WTC11 (cell line): Measurements from ENCODE around the gene SLC35F1. TPM values are rescaled to one million over a fixed set of nuclear protein-coding genes. Genes with fewer than 3 reads are reported as not detected.

Source experiments
- ATAC-seq: fragments of 200-7000 bp; cut with Tn5 transposase; 2 replicates; pipeline ENCODE4 v1.10.0; 2021; ENCODE audit warnings: mild to moderate bottlenecking, moderate library complexity
- CTCF ChIA-PET: fragments of 300-600 bp; sonication (Branson Sonifier 250); formaldehyde crosslinking; loops from one replicate; lab custom pipeline; 2021; ENCODE audit warnings: antibody characterized with exemption; lab: Charles Lee
- POLR2A ChIA-PET: fragments of 350-600 bp; sonication (Branson Sonifier 250); formaldehyde crosslinking; loops from one replicate; lab custom pipeline; 2021; ENCODE audit warnings: antibody characterized with exemption; lab: Charles Lee
- DNase-seq: peaks from one replicate; pipeline ENCODE4 v3.0.0; 2021; ENCODE audit warnings: low spot score
- H3K27ac Mint-ChIP-seq: 2 replicates; pipeline ENCODE4 v1.8.0; 2021; ENCODE audit warnings: mixed read lengths
- H3K27me3 Mint-ChIP-seq: 2 replicates; pipeline ENCODE4 v1.8.0; 2021; ENCODE audit warnings: low read depth, mild to moderate bottlenecking, moderate library complexity, mixed read lengths
- H3K36me3 Mint-ChIP-seq: 2 replicates; pipeline ENCODE4 v1.8.0; 2021; ENCODE audit warnings: mixed read lengths
- H3K4me1 Mint-ChIP-seq: 2 replicates; pipeline ENCODE4 v1.8.0; 2022; ENCODE audit warnings: mixed read lengths
- H3K4me3 Mint-ChIP-seq: 2 replicates; pipeline ENCODE4 v1.8.0; 2021; ENCODE audit warnings: mild to moderate bottlenecking, moderate library complexity, mixed read lengths
- H3K9me3 Mint-ChIP-seq: 2 replicates; pipeline ENCODE4 v1.8.0; 2021; ENCODE audit warnings: mixed read lengths
- AR ChIP-seq: fragments of 250-450 bp; sonication (Bioruptor Pico); IDR thresholded peaks from 2 replicates; pipeline ENCODE4 v1.9.0; 2021; ENCODE audit warnings: mild to moderate bottlenecking
- CDX4 ChIP-seq: fragments of 250-450 bp; sonication (Bioruptor Pico); IDR thresholded peaks from 2 replicates; pipeline ENCODE4 v1.9.0; 2021; ENCODE audit warnings: moderate library complexity, mild to moderate bottlenecking, inconsistent platforms, borderline replicate concordance
- E2F5 ChIP-seq: sonication (generic); formaldehyde crosslinking; IDR thresholded peaks from 2 replicates; pipeline ENCODE4 v1.8.1; 2022; ENCODE audit warnings: mild to moderate bottlenecking, moderate library complexity, missing genetic modification reagents
- ELF4 ChIP-seq: sonication (generic); formaldehyde crosslinking; IDR thresholded peaks from 2 replicates; pipeline ENCODE4 v1.8.1; 2022; ENCODE audit warnings: low read depth, mild to moderate bottlenecking, moderate library complexity, missing genetic modification reagents
- ERG ChIP-seq: fragments of 250-450 bp; sonication (Bioruptor Pico); IDR thresholded peaks from 2 replicates; pipeline ENCODE4 v1.8.0; 2021; ENCODE audit warnings: mild to moderate bottlenecking
- HMGXB4 ChIP-seq: sonication (generic); formaldehyde crosslinking; IDR thresholded peaks from 2 replicates; pipeline ENCODE4 v1.8.1; 2023; ENCODE audit warnings: mild to moderate bottlenecking, moderate library complexity, missing genetic modification reagents
- MAX ChIP-seq: sonication (generic); formaldehyde crosslinking; IDR thresholded peaks from 2 replicates; pipeline ENCODE4 v1.8.0; 2022; ENCODE audit warnings: mild to moderate bottlenecking, missing genetic modification reagents
- NR1H2 ChIP-seq: sonication (generic); formaldehyde crosslinking; IDR thresholded peaks from 2 replicates; pipeline ENCODE4 v1.9.0; 2021; ENCODE audit warnings: mild to moderate bottlenecking, moderate library complexity, missing genetic modification reagents
- NR2C2 ChIP-seq: sonication (generic); formaldehyde crosslinking; IDR thresholded peaks from 2 replicates; pipeline ENCODE4 v1.8.0; 2022; ENCODE audit warnings: mild to moderate bottlenecking, missing genetic modification reagents
- RORB ChIP-seq: fragments of 250-450 bp; sonication (Bioruptor Pico); IDR thresholded peaks from 2 replicates; pipeline ENCODE4 v1.9.0; 2021; ENCODE audit warnings: mild to moderate bottlenecking
- TCF7 ChIP-seq: sonication (generic); formaldehyde crosslinking; IDR thresholded peaks from 2 replicates; pipeline ENCODE4 v1.8.0; 2022; ENCODE audit warnings: mild to moderate bottlenecking, low read depth, missing genetic modification reagents, moderate library complexity
- USF1 ChIP-seq: sonication (generic); formaldehyde crosslinking; IDR thresholded peaks from 2 replicates; pipeline ENCODE4 v1.8.0; 2022; ENCODE audit warnings: mild to moderate bottlenecking, missing genetic modification reagents
- USF2 ChIP-seq: sonication (generic); formaldehyde crosslinking; IDR thresholded peaks from 2 replicates; pipeline ENCODE4 v1.8.1; 2023; ENCODE audit warnings: mild to moderate bottlenecking, missing genetic modification reagents, moderate library complexity
- ZNF121 ChIP-seq: sonication (generic); formaldehyde crosslinking; IDR thresholded peaks from 2 replicates; pipeline ENCODE4 v1.8.0; 2023; ENCODE audit warnings: missing genetic modification reagents
- ZNF138 ChIP-seq: sonication (generic); formaldehyde crosslinking; conservative IDR thresholded peaks from 2 replicates; pipeline ENCODE4 v1.8.1; 2022; ENCODE audit warnings: mild to moderate bottlenecking, moderate library complexity, missing genetic modification reagents
- ZNF263 ChIP-seq: sonication (generic); formaldehyde crosslinking; IDR thresholded peaks from 2 replicates; pipeline ENCODE4 v1.8.1; 2022; ENCODE audit warnings: low read depth, mild to moderate bottlenecking, moderate library complexity, missing genetic modification reagents
- ZNF317 ChIP-seq: sonication (generic); formaldehyde crosslinking; IDR thresholded peaks from 2 replicates; pipeline ENCODE4 v1.8.1; 2023; ENCODE audit warnings: low read depth, mild to moderate bottlenecking, moderate library complexity, missing genetic modification reagents, borderline replicate concordance
- ZNF512 ChIP-seq: sonication (generic); formaldehyde crosslinking; IDR thresholded peaks from 2 replicates; pipeline ENCODE4 v1.8.1; 2022; ENCODE audit warnings: missing genetic modification reagents, borderline replicate concordance
- ZNF671 ChIP-seq: fragments of 250-450 bp; sonication (Bioruptor Pico); IDR thresholded peaks from 2 replicates; pipeline ENCODE4 v1.8.0; 2021; ENCODE audit warnings: mild to moderate bottlenecking
- total RNA-seq: library from RNA; stranded (reverse); gene quantifications from 3 replicates; pipeline ENCODE4 v1.2.3, GENCODE V29; 2021

The SLC35F1 gene
- total RNA-seq, 1 experiment from 2014 or later, result 11.0 TPM

GRCh38 chr6:118320652-118321051, 413.6 kb downstream of the SLC35F1 start (continued):
- no peak for TF ChIP-seq ERG

- POLR2A ChIA-PET, result no interaction called here
- Mint-ChIP-seq H3K36me3 (no peaks in the 10 kb centered on the region), H3K27me3 (no peaks in the 10 kb centered on the region), H3K4me3 (no peak overlapping the region), H3K27ac (0 out of 2 replicates have a peak overlapping the region, but pooled peaks have one; percentile 70), H3K4me1 (peaks cover 36% of the 10 kb centered on the region), H3K9me3 (peaks cover 7% of the 10 kb centered on the region; the same call in 1 of the 2 replicates)
- CTCF ChIA-PET, result no interaction called here
- DNase-seq, result peak; percentile 15
- peak; percentile 72 for ATAC-seq
- TF ChIP-seq USF2 (CRISPR knock-in tag), result no peak
- no peak for TF ChIP-seq USF1 (CRISPR knock-in tag)
- no peak for TF ChIP-seq ZNF317 (CRISPR knock-in tag)
- no peak for TF ChIP-seq ZNF671 (CRISPR knock-in tag)
- no peak for TF ChIP-seq ZNF121 (CRISPR knock-in tag)
- TF ChIP-seq NR1H2 (CRISPR knock-in tag), result no peak
- TF ChIP-seq AR (CRISPR knock-in tag), result no peak
- no peak for TF ChIP-seq TCF7 (CRISPR knock-in tag)
- no peak for TF ChIP-seq RORB (CRISPR knock-in tag)
- no peak for TF ChIP-seq ZNF263 (CRISPR knock-in tag)
- no peak for TF ChIP-seq NR2C2 (CRISPR knock-in tag)
- TF ChIP-seq ELF4 (CRISPR knock-in tag), result no peak
Measured at GRCh38 chr6:118324116-118324515, 417.1 kb downstream of the SLC35F1 start.

GRCh38 chr6:118325220-118325860, 418.3 kb downstream of the SLC35F1 start:
- TF ChIP-seq ZNF121 (CRISPR knock-in tag) (no peak), MAX (CRISPR knock-in tag) (no peak), ZNF138 (no peak), HMGXB4 (CRISPR knock-in tag) (no peak), CDX4 (CRISPR knock-in tag) (no peak), ZNF512 (CRISPR knock-in tag) (no peak), E2F5 (CRISPR knock-in tag) (no peak), ZNF671 (CRISPR knock-in tag) (no peak)
- TF ChIP-seq, all 79 proteins: peak for 0
- Mint-ChIP-seq H3K36me3 (no peaks in the 10 kb centered on the region), H3K9me3 (peaks cover 10% of the 10 kb centered on the region; the same call in 1 of the 2 replicates), H3K4me3 (no peak overlapping the region), H3K27ac (peak overlapping the region; percentile 11; the same call in 1 of the 2 replicates), H3K27me3 (no peaks in the 10 kb centered on the region), H3K4me1 (peaks cover 28% of the 10 kb centered on the region)
- CTCF ChIA-PET, result no interaction called here
- ATAC-seq (peak; percentile 35), DNase-seq (no peak)
- POLR2A ChIA-PET, result no interaction called here
